ENCODE results near the gene DCUN1D3. TPM values are rescaled to one million over a fixed set of nuclear protein-coding genes. Genes with fewer than 3 reads are reported as not detected.

The DCUN1D3 gene
- total RNA-seq (35.0 and 39.6 TPM in 2 replicates), polyA plus RNA-seq (8.8 and 10.4 TPM in 2 replicates), polyA minus RNA-seq (40.9 and 43.9 TPM in 2 replicates), Bru-seq, nascent RNA (percentile 96 among the genes with signal in this experiment), BruChase-seq, experiment 1, labeled RNA remaining after a 6-hour chase (percentile 98 among the genes with signal in this experiment), BruChase-seq, experiment 2, labeled RNA remaining after a 2-hour chase (percentile 100 among the genes with signal in this experiment)
- polyA plus RNA-seq (2011; cell fraction: cytosol; rRNA removed), result 13.5 and 14.2 TPM in 2 replicates
- 28.5 and 31.3 TPM in 2 replicates for polyA plus RNA-seq (2011; cell fraction: nucleus; rRNA removed)
- 15.7 and 16.5 TPM in 2 replicates for polyA plus RNA-seq (2012)
- polyA minus RNA-seq (2011; cell fraction: cytosol; rRNA and poly(A)+ RNA removed), result 1.6 TPM
- 40.7 and 47.7 TPM in 2 replicates for polyA minus RNA-seq (2011; cell fraction: nucleus; rRNA and poly(A)+ RNA removed)
- long read RNA-seq, full-length matches to known transcripts, result 21 of 37 reads
- long read RNA-seq, partial matches to known transcripts, result 2 of 37 reads
- long read RNA-seq, other reads (novel, unspliced or antisense), result 14 of 37 reads

- FAIRE-seq (peak; percentile 87), DNase-seq (ENCODE audit: low read depth, low spot score) (peak; percentile 99)
- intact Hi-C loops (cut with micrococcal nuclease), result loop anchor here (1.0 to 5.0 kb wide), 9 partner anchors 10 to 1292 kb away; partner anchors contain the start of genes ERI2, REXO5 and THUMPD1
- Histone ChIP-seq H3K9me1 (replicated peaks; ENCODE audit: control insufficient read depth, extremely low read depth, insufficient read depth, low read length) (no peaks in the 10 kb centered on the region), H3K4me3 (replicated peaks in 1 of 3; ENCODE audit: insufficient read depth in 1 of 3, low read depth in 1 of 3, low read length in 3 of 3) (peak within 1 kb of the TSS; percentile 56 to 96 (median 83)), H3K27me3 (ENCODE audit: control insufficient read depth in 2 of 2, insufficient read depth in 2 of 2, low read length in 2 of 2) (no peaks in the 10 kb centered on the region), H2AFZ (ENCODE audit: low read depth, low read length) (peak within 1 kb of the TSS; percentile 35), H4K20me1 (replicated peaks; ENCODE audit: control insufficient read depth, extremely low read depth, insufficient read depth, low read length) (no peaks in the 10 kb centered on the region), H3K4me2 (ENCODE audit: insufficient read depth, low read length) (peak within 1 kb of the TSS; percentile 92), H3K79me2 (ENCODE audit: control insufficient read depth, insufficient read depth, low read length) (peaks cover 64% of the 10 kb centered on the region), H3K9me3 (replicated peaks; ENCODE audit: control insufficient read depth, insufficient read depth, low read length) (no peaks in the 10 kb centered on the region), H3K27ac (ENCODE audit: insufficient read depth, low read depth, low read length) (peak within 1 kb of the TSS; percentile 100), H3K4me1 (ENCODE audit: control insufficient read depth, extremely low read depth, insufficient read depth, low read length) (peaks cover 58% of the 10 kb centered on the region), H3K36me3 (ENCODE audit: control insufficient read depth in 2 of 2, extremely low read depth in 1 of 2, insufficient read depth in 2 of 2, low read length in 2 of 2) (peaks cover 3 to 9% of the 10 kb centered on the region in 2 experiments), H3K9ac (replicated peaks; ENCODE audit: extremely low read depth, insufficient read depth, low read length) (peak within 1 kb of the TSS; percentile 95)
- ChIA-PET CTCF (interaction anchor here (0.6 to 3.6 kb wide), 8 partner anchors 22 to 396 kb away, joined by 3 to 33 read pairs (median 4); no protein-coding TSS in a partner anchor), POLR2A (interaction anchor here (0.6 to 2.6 kb wide), 11 partner anchors 10 to 1295 kb away, joined by 3 to 15 read pairs (median 4); no protein-coding TSS in a partner anchor)
- dilution Hi-C loops (cut with MboI; ENCODE audit: extremely low pct_ligation_motif_present, low sequenced_read_pairs), result no loop called here
- TF ChIP-seq POLR2AphosphoS5 (IDR thresholded peaks at IDR 0.05; ENCODE audit: insufficient read depth, low read depth, low read length), result peak; percentile 80
- TF ChIP-seq FOS (IDR thresholded peaks at IDR 0.05; ENCODE audit: borderline replicate concordance, insufficient read depth, low read length), result no peak
- TF ChIP-seq EZH2 (IDR thresholded peaks at IDR 0.05; ENCODE audit: borderline replicate concordance, low read depth, low read length, severe bottlenecking), result no peak
- TF ChIP-seq POLR2A (IDR thresholded peaks at IDR 0.05; ENCODE audit: low read depth, low read length), result peak; percentile 78
- TF ChIP-seq MAX (IDR thresholded peaks at IDR 0.05; ENCODE audit: insufficient read depth, insufficient read length), result no peak
- TF ChIP-seq MYC (IDR thresholded peaks at IDR 0.05; ENCODE audit: low read depth, low read length), result no peak
- no peak for TF ChIP-seq GATA2 (IDR thresholded peaks at IDR 0.05; ENCODE audit: insufficient read depth, insufficient read length, low read depth, low read length)
- TF ChIP-seq JUN (IDR thresholded peaks at IDR 0.05; ENCODE audit: borderline replicate concordance, insufficient read depth, insufficient read length, low read depth), result peak; percentile 5
- TF ChIP-seq CTCF (IDR thresholded peaks at IDR 0.05; ENCODE audit: extremely low read depth in 1 of 2, insufficient read depth in 1 of 2, low read depth in 1 of 2, low read length in 2 of 2), result no peak
- no TSS peak for BruUV-seq (replicated peaks)
Observed at GRCh38 chr16:20900299-20901067, at the start of gene DCUN1D3, which contains the start of gene LYRM1. Gene DCUN1D3, minus strand, starts transcription at chr16:20900358. Its CDS starts 37,820 bp downstream, at chr16:20862538. Gene LYRM1, plus strand, starts transcription at chr16:20900771. Its CDS starts 14,785 bp downstream, at chr16:20915556.

Measured in endothelial cell of umbilical vein (primary cell).